GM21529 (cell line): ENCODE measurements around the gene WIPF1.
A peak's percentile ranks its signal among the peaks of the same experiment; 100 is the strongest.
"Not testable (repeated sequence)": the region's sequence is repeated elsewhere in the genome, so short reads cannot be mapped to it uniquely, and the experiment has no call there.

Experiments
- ATAC-seq: cut with Tn5 transposase; IDR thresholded peaks from one replicate; pipeline ENCODE4 v1.9.1; 2021; ENCODE audit not compliant: unreplicated experiment

WIPF1 gene

DNA sequence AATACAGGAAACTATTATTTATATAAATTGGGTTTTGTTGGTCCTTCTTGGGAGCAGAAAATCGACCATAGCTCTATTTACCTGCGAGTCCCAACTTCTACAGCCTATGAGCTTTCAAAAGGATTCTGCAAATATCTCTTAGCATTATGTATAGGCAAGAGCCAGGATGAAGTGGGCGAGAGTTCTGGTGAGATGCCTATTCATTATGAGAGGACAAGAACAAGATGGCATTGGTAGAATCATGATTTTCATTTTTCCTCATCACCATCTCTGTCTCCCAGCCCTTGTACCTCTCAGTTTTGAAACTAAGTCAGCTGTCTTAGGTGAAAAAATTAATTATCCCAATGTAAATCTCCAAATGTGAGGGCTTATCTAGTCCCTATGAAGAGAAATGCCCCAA, 25.0 kb downstream of the WIPF1 start:
- ATAC-seq: no peak

DNA sequence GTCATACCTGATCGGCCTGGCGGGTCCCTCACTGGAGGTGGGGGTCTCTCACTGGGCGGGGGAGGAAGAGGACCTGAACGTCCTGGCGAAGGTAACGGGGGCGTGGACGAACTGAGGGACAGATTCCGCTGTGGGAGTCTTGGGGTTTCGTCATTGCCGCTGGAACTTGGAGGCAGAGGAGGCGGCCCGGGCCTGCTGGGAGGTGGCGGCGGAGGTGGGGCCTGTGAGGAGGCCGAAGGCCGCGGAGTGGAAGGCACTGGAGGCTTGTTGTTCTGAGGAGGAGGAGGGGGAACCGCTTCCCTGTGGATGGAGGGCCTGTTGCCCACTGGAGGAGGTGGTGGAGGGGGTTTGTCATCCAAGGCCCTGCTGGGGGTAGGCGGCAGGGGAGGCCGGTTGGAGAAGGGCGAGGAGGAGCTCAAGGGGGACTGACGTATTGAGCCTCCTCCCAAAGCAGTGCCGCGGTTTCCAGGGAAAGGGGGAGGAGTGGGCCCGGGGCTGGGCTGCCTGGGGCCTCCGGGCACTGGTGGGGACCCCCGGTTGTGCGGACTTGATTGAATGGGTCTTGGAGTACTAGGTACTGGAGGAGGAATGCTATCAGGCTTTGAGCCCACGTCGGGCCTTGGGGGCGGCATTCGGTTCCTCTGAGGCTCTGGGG, 25.8 kb downstream of the WIPF1 start:
- ATAC-seq: no peak

DNA sequence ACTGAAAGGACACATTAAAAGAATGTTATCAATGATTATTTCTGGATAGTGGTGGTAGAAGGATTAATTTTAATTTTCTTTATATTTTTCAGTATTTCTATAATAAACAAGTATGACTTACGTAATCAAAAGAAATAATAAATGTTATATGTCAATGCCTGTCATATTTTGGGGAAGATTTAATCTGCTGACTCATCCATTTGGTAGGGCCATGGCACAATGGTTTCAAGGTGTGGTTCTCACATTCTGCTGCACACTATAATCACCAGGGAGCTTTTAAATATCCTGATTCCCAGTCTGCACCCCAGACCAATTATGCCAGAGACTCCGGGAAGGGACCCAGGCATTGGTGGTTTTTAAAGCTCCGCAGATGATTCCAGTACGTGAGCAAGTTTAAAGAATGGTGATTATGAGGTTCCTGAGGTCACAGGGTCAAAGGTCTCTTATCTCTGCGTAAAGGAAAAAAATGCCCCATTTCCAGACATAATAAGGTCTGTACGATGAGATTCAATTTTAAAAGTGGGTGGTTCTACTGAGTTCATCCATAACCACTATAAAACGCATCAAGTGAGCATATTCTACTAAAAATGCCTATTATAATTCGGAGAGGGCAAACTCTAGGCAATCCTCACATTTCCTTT, 27.2 kb downstream of the WIPF1 start:
- ATAC-seq: no peak

GRCh38 chr2:174569678-174570077, 27.9 kb downstream of the WIPF1 start:
- ATAC-seq: no peak

GRCh38 chr2:174568425-174568824, 29.2 kb downstream of the WIPF1 start:
- ATAC-seq: no peak

GRCh38 chr2:174566871-174567270, 30.7 kb downstream of the WIPF1 start:
- ATAC-seq: no peak

- no peak for ATAC-seq
Measured at GRCh38 chr2:174563530-174564282, 33.9 kb downstream of the WIPF1 start.

- ATAC-seq: no peak
Measured at GRCh38 chr2:174561972-174562370, 35.6 kb downstream of the WIPF1 start.

GRCh38 chr2:174561283-174561971, 36.2 kb downstream of the WIPF1 start:
- ATAC-seq: no peak

DNA sequence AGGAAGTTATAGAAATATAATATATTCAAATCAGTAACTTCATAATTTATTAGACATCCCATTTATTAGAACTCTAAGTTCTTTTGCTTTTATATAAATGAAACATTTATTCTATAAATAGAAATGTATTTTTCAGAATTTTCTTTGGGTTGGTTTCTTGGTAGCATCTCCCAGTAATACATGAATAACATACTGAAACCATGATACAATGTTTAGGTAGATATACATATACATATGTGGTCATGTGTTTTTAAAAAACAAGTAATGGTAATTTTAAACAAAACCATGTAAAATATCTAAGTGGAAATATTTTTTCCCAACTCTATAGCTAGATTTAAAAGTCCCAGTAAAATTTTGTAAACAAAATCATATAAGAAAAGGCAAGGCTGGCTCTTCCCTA, 36.9 kb downstream of the WIPF1 start:
- ATAC-seq: no peak

GRCh38 chr2:174555998-174556397, 41.6 kb downstream of the WIPF1 start:
- no peak for ATAC-seq

GRCh38 chr2:174554529-174555150, 43.0 kb downstream of the WIPF1 start:
- ATAC-seq: no peak

GRCh38 chr2:174553811-174554493, 43.7 kb downstream of the WIPF1 start:
- ATAC-seq: peak; percentile 84

GRCh38 chr2:174552880-174553279, 44.7 kb downstream of the WIPF1 start:
- no peak for ATAC-seq

DNA sequence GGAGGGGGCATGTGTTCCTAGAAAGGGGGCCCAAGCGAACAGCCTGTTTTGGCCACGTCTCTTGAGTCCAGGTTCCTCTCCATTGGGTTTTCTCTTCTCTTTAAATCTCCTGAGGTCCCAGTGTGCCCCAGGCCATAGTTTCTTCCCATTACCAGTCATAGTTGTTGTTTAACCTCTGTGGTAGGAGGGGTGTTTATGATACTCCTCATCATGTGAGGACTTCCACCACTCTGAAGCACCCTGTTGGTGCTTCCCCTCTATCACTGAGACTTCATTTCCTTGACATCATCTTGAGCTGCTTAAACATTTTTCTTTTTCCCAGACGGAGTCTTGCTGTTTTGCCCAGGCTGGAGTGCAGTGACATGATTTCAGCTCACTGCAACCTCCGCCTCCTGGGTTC, 45.9 kb downstream of the WIPF1 start:
- ATAC-seq: no peak

DNA sequence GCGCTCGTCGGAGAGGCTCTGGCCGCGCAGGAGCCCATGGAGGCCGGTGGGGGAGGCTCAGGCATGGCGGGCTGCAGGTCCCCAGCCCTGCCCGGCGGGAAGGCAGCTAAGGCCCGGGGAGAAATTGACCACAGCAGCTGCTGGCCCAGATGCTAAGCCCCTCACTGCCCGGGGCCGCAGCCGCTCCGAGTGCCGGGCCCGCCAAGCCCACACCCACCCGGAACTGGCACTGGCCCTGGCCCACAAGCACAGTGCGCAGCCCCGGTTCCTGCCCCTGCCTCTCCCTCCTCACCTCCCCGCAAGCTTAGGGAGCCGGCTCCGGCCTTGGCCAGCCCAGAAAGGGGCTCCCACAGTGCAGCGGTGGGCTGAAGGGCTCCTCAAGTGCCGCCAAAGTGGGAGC, 49.0 kb downstream of the WIPF1 start:
- not testable (repeated sequence) for ATAC-seq

- ATAC-seq: not testable (repeated sequence)
Measured at GRCh38 chr2:174548021-174548420, 49.6 kb downstream of the WIPF1 start.

GRCh38 chr2:174546519-174547506, 50.8 kb downstream of the WIPF1 start:
- no peak for ATAC-seq

DNA sequence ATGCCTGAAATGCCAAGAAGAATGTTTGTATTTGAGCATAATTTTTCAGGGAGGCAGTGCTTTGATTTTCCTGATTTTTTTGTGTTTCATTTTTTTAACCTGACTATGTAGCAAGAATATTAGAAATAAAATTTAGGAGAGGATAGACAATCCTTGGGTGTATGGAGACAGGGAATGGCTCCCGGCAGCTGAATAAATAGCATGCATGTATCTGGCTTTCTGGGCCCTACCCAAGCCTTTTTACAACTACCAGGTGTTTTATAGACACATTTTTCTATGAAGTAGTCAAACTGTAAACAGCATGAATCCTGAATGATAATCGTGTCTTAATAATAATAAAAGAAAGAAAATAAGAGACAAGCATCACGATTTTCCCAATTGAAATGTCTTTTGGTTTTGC, 52.4 kb downstream of the WIPF1 start:
- no peak for ATAC-seq
